CD14-positive monocyte (primary cell): Measurements from ENCODE around the gene ANKRD55. TPM values are rescaled to one million over a fixed set of nuclear protein-coding genes. Genes with fewer than 3 reads are reported as not detected.

ENCODE experiments used
- DNase-seq, 3 donors: peaks; one replicate each; pipeline ENCODE4 v3.0.0-alpha.2; 2011 to 2022
- H2AFZ ChIP-seq: 2 replicates; pipeline ENCODE4 v1.6.0; 2012; ENCODE audit warnings: mild to moderate bottlenecking, low read depth, low read length, inconsistent platforms; ENCODE audit not compliant: insufficient read depth, poor library complexity, severe bottlenecking
- H3K27ac ChIP-seq, 2 donors: 1 replicate in 1 of 2; 2 replicates in 1 of 2; pipeline ENCODE4 v1.5.1; 2012 to 2013; ENCODE audit warnings: low read length in 2 of 2, control low read depth in 1 of 2, inconsistent platforms in 1 of 2, low read depth in 1 of 2, mild to moderate bottlenecking in 1 of 2
- H3K27me3 ChIP-seq, 2 donors: one replicate each; pipeline versions ENCODE4 v1.6.0 to v1.6.1; 2011 to 2013; ENCODE audit warnings: low read length in 2 of 2; ENCODE audit not compliant: control insufficient read depth in 2 of 2, insufficient read depth in 2 of 2
- H3K36me3 ChIP-seq, 2 donors: replicated peaks in 1 of 2; 1 replicate in 1 of 2; 2 replicates in 1 of 2; pipeline versions ENCODE4 v1.5.1 to v1.6.1; 2012 to 2013; ENCODE audit warnings: low read length in 2 of 2, control low read depth in 1 of 2, inconsistent platforms in 1 of 2, mild to moderate bottlenecking in 1 of 2; ENCODE audit not compliant: insufficient read depth in 2 of 2, control insufficient read depth in 1 of 2
- H3K4me1 ChIP-seq, 2 donors: 1 replicate in 1 of 2; 2 replicates in 1 of 2; pipeline versions ENCODE4 v1.5.1 to v1.6.1; 2012 to 2013; ENCODE audit warnings: low read length in 2 of 2, control low read depth in 1 of 2, inconsistent platforms in 1 of 2, mild to moderate bottlenecking in 1 of 2, moderate library complexity in 1 of 2; ENCODE audit not compliant: insufficient read depth in 2 of 2, control insufficient read depth in 1 of 2
- H3K4me2 ChIP-seq: replicated peaks from 2 replicates; pipeline ENCODE3; 2012; ENCODE audit warnings: low read length, moderate library complexity, mild to moderate bottlenecking; ENCODE audit not compliant: poor library complexity, severe bottlenecking; ENCODE audit errors: extremely low read depth
- H3K4me3 ChIP-seq, 3 experiments: fragments of 200-600 bp in 1 of 3; sonication (generic) in 1 of 3; replicated peaks in 1 of 3; 1 replicate in 2 of 3; 2 replicates in 1 of 3; pipeline ENCODE4 v1.5.1; 2011 to 2013; ENCODE audit warnings: low read length in 3 of 3, mild to moderate bottlenecking in 3 of 3, control low read depth in 2 of 3, low read depth in 2 of 3, inconsistent platforms in 1 of 3, moderate library complexity in 1 of 3
- H3K79me2 ChIP-seq: 2 replicates; pipeline ENCODE4 v1.6.0; 2012; ENCODE audit warnings: mild to moderate bottlenecking, control low read depth, inconsistent platforms, low read length, moderate library complexity; ENCODE audit not compliant: insufficient read depth
- H3K9ac ChIP-seq: 2 replicates; pipeline ENCODE4 v1.6.0; 2017; ENCODE audit warnings: low read length, mild to moderate bottlenecking; ENCODE audit not compliant: insufficient read depth, poor library complexity, severe bottlenecking
- H3K9me3 ChIP-seq, 2 donors: replicated peaks in 1 of 2; 1 replicate in 1 of 2; 2 replicates in 1 of 2; pipeline versions ENCODE4 v1.5.1 to v1.6.1; 2012 to 2013; ENCODE audit warnings: low read length in 2 of 2, control low read depth in 1 of 2; ENCODE audit not compliant: control insufficient read depth in 1 of 2, insufficient read depth in 1 of 2
- H4K20me1 ChIP-seq: 2 replicates; pipeline ENCODE4 v1.6.0; 2012; ENCODE audit warnings: mild to moderate bottlenecking, low read length, control low read depth, moderate library complexity; ENCODE audit not compliant: insufficient read depth
- H3K27ac Mint-ChIP-seq, 7 donors: one replicate each; pipeline ENCODE4 v1.8.0; 2020; ENCODE audit warnings: mild to moderate bottlenecking in 7 of 7, mixed read lengths in 7 of 7, moderate library complexity in 6 of 7, inconsistent platforms in 2 of 7
- H3K27me3 Mint-ChIP-seq, 3 donors: one replicate each; pipeline ENCODE4 v1.8.0; 2021 to 2022; ENCODE audit warnings: low read depth in 3 of 3, mild to moderate bottlenecking in 3 of 3, mixed read lengths in 3 of 3, moderate library complexity in 3 of 3, inconsistent platforms in 1 of 3
- H3K36me3 Mint-ChIP-seq, 2 donors: one replicate each; pipeline ENCODE4 v1.8.0; 2020; ENCODE audit warnings: mixed read lengths in 2 of 2, inconsistent platforms in 1 of 2, mild to moderate bottlenecking in 1 of 2
- H3K4me1 Mint-ChIP-seq: one replicate; pipeline ENCODE4 v1.8.0; 2020; ENCODE audit warnings: mild to moderate bottlenecking, mixed read lengths
- H3K4me3 Mint-ChIP-seq, 2 donors: one replicate each; pipeline ENCODE4 v1.8.0; 2020; ENCODE audit warnings: mild to moderate bottlenecking in 2 of 2, mixed read lengths in 2 of 2, moderate library complexity in 1 of 2
- H3K9me3 Mint-ChIP-seq, 7 donors: one replicate each; pipeline ENCODE4 v1.8.0; 2020 to 2022; ENCODE audit warnings: mixed read lengths in 7 of 7, mild to moderate bottlenecking in 6 of 7, moderate library complexity in 6 of 7, inconsistent platforms in 2 of 7
- WGBS: methylation state at CpG from one replicate; pipeline ENCODE4 v1.1.5; 2013; ENCODE audit warnings: missing lambda C conversion rate; ENCODE audit not compliant: insufficient coverage; 5-methylcytosine and 5-hydroxymethylcytosine counted together
- intact Hi-C, 2 donors: fragments of 100-400 bp; cut with micrococcal nuclease; formaldehyde crosslinking; loops; one replicate each; pipeline versions ENCODE4 v1.15.0 to v1.15.1; 2023
- polyA minus RNA-seq: library from RNA; depleted of rRNA, polyadenylated mRNA; stranded (reverse); fragments of >200 nt; gene quantifications from 2 replicates; pipeline ENCODE4 v1.2.3, GENCODE V29; 2012
- polyA plus RNA-seq, 3 donors: library from polyadenylated mRNA; depleted of rRNA in 1 of 3; unstranded in 2 of 3; stranded (reverse) in 1 of 3; fragments of 300-500 nt in 2 of 3; fragments of >200 nt in 1 of 3; fragmentation: Illumina TruSeq in 2 of 3; gene quantifications; 1 replicate in 2 of 3; 2 replicates in 1 of 3; pipeline ENCODE4 v1.2.3, GENCODE V29; 2012 to 2021
- total RNA-seq, 12 experiments: library from RNA in 1 of 12; stranded (reverse) in 1 of 12; fragments of 120-200 nt in 1 of 12; gene quantifications; one replicate each; pipeline ENCODE4 v1.2.4 and lab custom pipeline; 2013 to 2026; ENCODE audit warnings: mixed read lengths in 6 of 12, inconsistent platforms in 1 of 12
- TF ChIP-seq, protein P1 (sequence below): fragments of 200-600 bp; IDR thresholded peaks from one replicate; pipeline ENCODE4 v1.8.0; 2022; ENCODE audit warnings: antibody characterized with exemption, mild to moderate bottlenecking

ANKRD55 gene
- total RNA-seq (2013) = 0.27 TPM
- polyA plus RNA-seq = under 1 TPM; 0.20 to 0.55 (median 0.28) TPM
- polyA minus RNA-seq = 0.14 and 0.24 TPM in 2 replicates
- total RNA-seq (lab: John Stamatoyannopoulos, UW) = 0.06 to 2.6 (median 0.39) reads per million in 11 experiments

DNA sequence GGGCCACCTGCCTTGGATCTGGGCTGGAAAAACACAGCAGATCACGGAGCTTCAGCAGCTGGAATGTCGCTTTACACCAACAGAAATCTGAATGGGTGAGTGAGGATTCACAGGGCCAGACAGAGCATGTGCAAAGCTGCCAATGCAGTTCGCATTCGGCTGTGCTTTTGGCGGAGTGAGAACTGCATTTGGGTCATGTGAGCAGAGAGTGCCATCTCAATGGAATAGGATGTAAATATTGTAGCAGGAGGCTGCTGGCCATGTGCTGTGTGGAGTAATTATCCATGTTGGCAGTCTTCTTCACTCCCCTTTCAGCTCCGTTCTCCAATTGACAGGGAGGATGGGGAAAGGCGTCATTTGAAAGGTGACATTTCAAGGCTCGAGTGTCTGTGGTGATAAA is at the start of gene ANKRD55:
Gene ANKRD55 (minus strand): TSS at position 101 of the 400 bp plus-strand sequence. CDS start 417 bp downstream, outside the sequence.
- no peaks in the 10 kb centered on the region for H3K4me1 ChIP-seq
- peaks cover 0 to 6% of the 10 kb centered on the region in 2 donors for H3K27me3 ChIP-seq
- intact Hi-C loops = no loop called here
- H3K4me3 ChIP-seq = no peak within 1 kb of the TSS
- H3K27me3 Mint-ChIP-seq = peaks cover 5 to 12% (median 7%) of the 10 kb centered on the region in 3 donors
- no peaks in the 10 kb centered on the region for H3K9me3 ChIP-seq
- H2AFZ ChIP-seq = no peak within 1 kb of the TSS
- no peak within 1 kb of the TSS for H3K27ac Mint-ChIP-seq
- no peak within 1 kb of the TSS for H3K4me2 ChIP-seq
- DNase-seq = no peak
- no peak within 1 kb of the TSS for H3K27ac ChIP-seq
- no peak within 1 kb of the TSS for H3K4me3 Mint-ChIP-seq
- no peaks in the 10 kb centered on the region for H3K4me1 Mint-ChIP-seq
- H3K36me3 Mint-ChIP-seq = no peaks in the 10 kb centered on the region
- H3K9ac ChIP-seq = no peak within 1 kb of the TSS
- peaks cover under 1 to 6% (median 2%) of the 10 kb centered on the region in 7 donors for H3K9me3 Mint-ChIP-seq
- TF ChIP-seq, protein P1, sequence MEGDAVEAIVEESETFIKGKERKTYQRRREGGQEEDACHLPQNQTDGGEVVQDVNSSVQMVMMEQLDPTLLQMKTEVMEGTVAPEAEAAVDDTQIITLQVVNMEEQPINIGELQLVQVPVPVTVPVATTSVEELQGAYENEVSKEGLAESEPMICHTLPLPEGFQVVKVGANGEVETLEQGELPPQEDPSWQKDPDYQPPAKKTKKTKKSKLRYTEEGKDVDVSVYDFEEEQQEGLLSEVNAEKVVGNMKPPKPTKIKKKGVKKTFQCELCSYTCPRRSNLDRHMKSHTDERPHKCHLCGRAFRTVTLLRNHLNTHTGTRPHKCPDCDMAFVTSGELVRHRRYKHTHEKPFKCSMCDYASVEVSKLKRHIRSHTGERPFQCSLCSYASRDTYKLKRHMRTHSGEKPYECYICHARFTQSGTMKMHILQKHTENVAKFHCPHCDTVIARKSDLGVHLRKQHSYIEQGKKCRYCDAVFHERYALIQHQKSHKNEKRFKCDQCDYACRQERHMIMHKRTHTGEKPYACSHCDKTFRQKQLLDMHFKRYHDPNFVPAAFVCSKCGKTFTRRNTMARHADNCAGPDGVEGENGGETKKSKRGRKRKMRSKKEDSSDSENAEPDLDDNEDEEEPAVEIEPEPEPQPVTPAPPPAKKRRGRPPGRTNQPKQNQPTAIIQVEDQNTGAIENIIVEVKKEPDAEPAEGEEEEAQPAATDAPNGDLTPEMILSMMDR = no peak
- 95% methylated on average over 5 of the region's 8 CpGs for WGBS
- H3K36me3 ChIP-seq = no peaks in the 10 kb centered on the region
- no peaks in the 10 kb centered on the region for H3K79me2 ChIP-seq
- no peaks in the 10 kb centered on the region for H4K20me1 ChIP-seq

DNA sequence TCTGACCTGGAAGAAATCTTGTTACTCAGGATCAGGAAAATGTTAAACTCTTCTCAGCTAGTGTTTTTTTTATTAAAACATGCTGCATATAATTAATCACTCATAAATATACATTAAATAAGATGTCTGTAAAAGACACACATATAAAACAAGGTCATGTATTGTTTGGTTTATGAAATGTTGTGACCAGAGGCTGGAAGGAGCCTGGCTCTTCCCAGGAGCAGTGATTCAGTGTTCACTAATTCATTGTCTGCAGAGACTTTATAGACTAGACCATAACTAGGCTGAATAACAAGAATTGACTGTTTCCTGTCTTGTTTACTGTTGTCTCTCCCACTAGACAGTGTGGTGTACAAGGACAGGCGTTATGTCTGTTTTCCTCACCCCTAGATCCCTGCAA is 49.1 kb upstream of the ANKRD55 start:
- DNase-seq = no peak
- Mint-ChIP-seq H3K9me3 (peaks cover 5 to 10% (median 8%) of the 10 kb centered on the region in 7 donors), H3K27ac (no peak overlapping the region), H3K36me3 (no peaks in the 10 kb centered on the region), H3K27me3 (no peaks in the 10 kb centered on the region), H3K4me1 (peaks cover 4% of the 10 kb centered on the region), H3K4me3 (no peak overlapping the region)
- no peaks in the 10 kb centered on the region for H4K20me1 ChIP-seq
- peaks cover 10 to 17% of the 10 kb centered on the region in 2 donors for H3K9me3 ChIP-seq
- no peaks in the 10 kb centered on the region for H3K4me1 ChIP-seq
- no peaks in the 10 kb centered on the region for H3K36me3 ChIP-seq
- no peaks in the 10 kb centered on the region for H3K79me2 ChIP-seq
- H3K27me3 ChIP-seq = no peaks in the 10 kb centered on the region
- no peak overlapping the region for H3K9ac ChIP-seq
- intact Hi-C loops = loop anchor here in 1 of 2 donors (10.0 kb wide), 1 partner anchor 953 kb away; no protein-coding TSS in a partner anchor
- H2AFZ ChIP-seq = no peak overlapping the region
- WGBS = no CpG with 5 or more reads among the region's 1 CpG
- no peak overlapping the region for H3K27ac ChIP-seq
- TF ChIP-seq, protein P1 = no peak
- H3K4me2 ChIP-seq = no peak overlapping the region
- no peak overlapping the region for H3K4me3 ChIP-seq
